ENCODE measurements around the gene TDRD3.
A peak's percentile ranks its signal among the peaks of the same experiment; 100 is the strongest.
"Not testable (repeated sequence)": the region's sequence is repeated elsewhere in the genome, so short reads cannot be mapped to it uniquely, and the experiment has no call there.

TDRD3 gene

GRCh38 chr13:60386250-60386649 is 10.8 kb upstream of the TDRD3 start:
- Mint-ChIP-seq H3K4me3 (no peak overlapping the region), H3K36me3 (no peaks in the 10 kb centered on the region), H3K9me3 (no peaks in the 10 kb centered on the region), H3K27ac (no peak overlapping the region), H3K27me3 (peaks cover 4% of the 10 kb centered on the region), H3K4me1 (no peaks in the 10 kb centered on the region)

- Mint-ChIP-seq H3K9me3 (no peaks in the 10 kb centered on the region), H3K4me3 (no peak overlapping the region), H3K27ac (no peak overlapping the region), H3K27me3 (no peaks in the 10 kb centered on the region), H3K36me3 (no peaks in the 10 kb centered on the region), H3K4me1 (peaks cover 6% of the 10 kb centered on the region)
These were observed 4.9 kb upstream of the TDRD3 start for GRCh38 chr13:60392131-60392530.

- H3K4me1 Mint-ChIP-seq, result peaks cover 39% of the 10 kb centered on the region
- peak overlapping the region; percentile 95 for H3K4me3 Mint-ChIP-seq
- H3K27ac Mint-ChIP-seq, result peak overlapping the region; percentile 95
- no peaks in the 10 kb centered on the region for H3K27me3 Mint-ChIP-seq
- H3K9me3 Mint-ChIP-seq, result no peaks in the 10 kb centered on the region
- H3K36me3 Mint-ChIP-seq, result no peaks in the 10 kb centered on the region
These were observed 843 bp upstream of the TDRD3 start for GRCh38 chr13:60395971-60396782.

- Mint-ChIP-seq H3K36me3 (no peaks in the 10 kb centered on the region), H3K27me3 (no peaks in the 10 kb centered on the region), H3K9me3 (no peaks in the 10 kb centered on the region), H3K27ac (peak overlapping the region; percentile 98), H3K4me1 (peaks cover 51% of the 10 kb centered on the region), H3K4me3 (peak overlapping the region; percentile 94)
These were observed 821 bp downstream of the TDRD3 start for GRCh38 chr13:60397704-60398378.

- Mint-ChIP-seq H3K9me3 (no peaks in the 10 kb centered on the region), H3K4me3 (peak overlapping the region; percentile 94), H3K36me3 (no peaks in the 10 kb centered on the region), H3K27ac (peak overlapping the region; percentile 98), H3K27me3 (no peaks in the 10 kb centered on the region), H3K4me1 (peaks cover 57% of the 10 kb centered on the region)
These were observed 1.4 kb downstream of the TDRD3 start for GRCh38 chr13:60398379-60398891.

GRCh38 chr13:60398907-60399589 is 2.0 kb downstream of the TDRD3 start:
- peaks cover 58% of the 10 kb centered on the region for H3K4me1 Mint-ChIP-seq

GRCh38 chr13:60402022-60402421 is 5.0 kb downstream of the TDRD3 start:
- Mint-ChIP-seq H3K9me3 (no peaks in the 10 kb centered on the region), H3K27ac (no peak overlapping the region), H3K4me3 (no peak overlapping the region), H3K27me3 (no peaks in the 10 kb centered on the region), H3K4me1 (peaks cover 65% of the 10 kb centered on the region), H3K36me3 (peaks cover 2% of the 10 kb centered on the region)

More at GRCh38 chr13:60398907-60399589, 2.0 kb downstream of the TDRD3 start:
- Mint-ChIP-seq H3K27me3 (no peaks in the 10 kb centered on the region), H3K4me3 (peak overlapping the region; percentile 94), H3K9me3 (no peaks in the 10 kb centered on the region), H3K27ac (peak overlapping the region; percentile 98), H3K36me3 (no peaks in the 10 kb centered on the region)

GRCh38 chr13:60407095-60407494 is 10.1 kb downstream of the TDRD3 start:
- H3K27ac Mint-ChIP-seq, result no peak overlapping the region
- peaks cover 7% of the 10 kb centered on the region for H3K36me3 Mint-ChIP-seq
- no peaks in the 10 kb centered on the region for H3K27me3 Mint-ChIP-seq
- H3K4me3 Mint-ChIP-seq, result no peak overlapping the region
- H3K4me1 Mint-ChIP-seq, result peaks cover 64% of the 10 kb centered on the region
- no peaks in the 10 kb centered on the region for H3K9me3 Mint-ChIP-seq

GRCh38 chr13:60407852-60408251 is 10.8 kb downstream of the TDRD3 start:
- not testable (repeated sequence) for H3K27ac Mint-ChIP-seq, H3K36me3 Mint-ChIP-seq, H3K9me3 Mint-ChIP-seq, H3K4me3 Mint-ChIP-seq, H3K27me3 Mint-ChIP-seq
- H3K4me1 Mint-ChIP-seq, result peaks cover 64% of the 10 kb centered on the region

GRCh38 chr13:60409574-60410292 is 12.7 kb downstream of the TDRD3 start:
- H3K9me3 Mint-ChIP-seq, H3K27ac Mint-ChIP-seq, H3K4me3 Mint-ChIP-seq, H3K36me3 Mint-ChIP-seq, H3K27me3 Mint-ChIP-seq: not testable (repeated sequence)
- peaks cover 69% of the 10 kb centered on the region for H3K4me1 Mint-ChIP-seq

- no peak overlapping the region for H3K27ac Mint-ChIP-seq
- peaks cover 5% of the 10 kb centered on the region for H3K36me3 Mint-ChIP-seq
- no peaks in the 10 kb centered on the region for H3K9me3 Mint-ChIP-seq
- peaks cover 66% of the 10 kb centered on the region for H3K4me1 Mint-ChIP-seq
- H3K4me3 Mint-ChIP-seq, result no peak overlapping the region
- H3K27me3 Mint-ChIP-seq, result no peaks in the 10 kb centered on the region
These were observed 13.3 kb downstream of the TDRD3 start for GRCh38 chr13:60410299-60410698.

- no peaks in the 10 kb centered on the region for H3K9me3 Mint-ChIP-seq
- H3K4me3 Mint-ChIP-seq, result no peak overlapping the region
- peaks cover 71% of the 10 kb centered on the region for H3K4me1 Mint-ChIP-seq
- H3K27ac Mint-ChIP-seq, result no peak overlapping the region
- peaks cover 6% of the 10 kb centered on the region for H3K36me3 Mint-ChIP-seq
- no peaks in the 10 kb centered on the region for H3K27me3 Mint-ChIP-seq
These were observed 14.4 kb downstream of the TDRD3 start for GRCh38 chr13:60411464-60411863.

- Mint-ChIP-seq H3K4me3 (no peak overlapping the region), H3K36me3 (peaks cover 8% of the 10 kb centered on the region), H3K27me3 (no peaks in the 10 kb centered on the region), H3K9me3 (no peaks in the 10 kb centered on the region), H3K4me1 (peaks cover 73% of the 10 kb centered on the region), H3K27ac (no peak overlapping the region)
These were observed 15.0 kb downstream of the TDRD3 start for GRCh38 chr13:60411983-60412382.

- Mint-ChIP-seq H3K27ac (no peak overlapping the region), H3K4me1 (peaks cover 75% of the 10 kb centered on the region), H3K36me3 (peaks cover 7% of the 10 kb centered on the region)
These were observed 16.0 kb downstream of the TDRD3 start for GRCh38 chr13:60412909-60413616.

GRCh38 chr13:60414177-60414576 is 17.2 kb downstream of the TDRD3 start:
- Mint-ChIP-seq H3K4me1 (peaks cover 76% of the 10 kb centered on the region), H3K36me3 (peaks cover 12% of the 10 kb centered on the region), H3K27me3 (no peaks in the 10 kb centered on the region), H3K4me3 (no peak overlapping the region), H3K27ac (no peak overlapping the region), H3K9me3 (peaks cover 4% of the 10 kb centered on the region)

More at GRCh38 chr13:60412909-60413616, 16.0 kb downstream of the TDRD3 start:
- Mint-ChIP-seq H3K4me3 (no peak overlapping the region), H3K9me3 (no peaks in the 10 kb centered on the region), H3K27me3 (no peaks in the 10 kb centered on the region)

Measured in activated naive CD4-positive, alpha-beta T cell treated with anti-CD3 and anti-CD28 coated beads, Interleukin-2, amount 50 U/mL, for 24 hours (primary cell).